ENCODE measurements around the gene ANO4.
"Not testable (repeated sequence)": the region's sequence is repeated elsewhere in the genome, so short reads cannot be mapped to it uniquely, and the experiment has no call there.

The ANO4 gene

GRCh38 chr12:100989509-100989908 lies 194.9 kb downstream of the ANO4 start:
- DNase-seq (ENCODE audit: low read depth): not testable (repeated sequence)

- DNase-seq (ENCODE audit: low read depth): no peak
Measured at GRCh38 chr12:100991102-100991501, 196.5 kb downstream of the ANO4 start.

GRCh38 chr12:100992194-100992593 lies 197.6 kb downstream of the ANO4 start:
- no peak for DNase-seq (ENCODE audit: low read depth)

GRCh38 chr12:100993916-100994450 lies 199.4 kb downstream of the ANO4 start:
- DNase-seq (ENCODE audit: low read depth): no peak

- DNase-seq (ENCODE audit: low read depth): no peak
Measured at GRCh38 chr12:100995201-100995600, 200.6 kb downstream of the ANO4 start.

- DNase-seq (ENCODE audit: low read depth): no peak
Measured at GRCh38 chr12:100995771-100996170, 201.2 kb downstream of the ANO4 start.

GRCh38 chr12:101001669-101002068 lies 207.1 kb downstream of the ANO4 start:
- DNase-seq (ENCODE audit: low read depth): no peak

GRCh38 chr12:101002696-101003419 lies 208.3 kb downstream of the ANO4 start:
- DNase-seq (ENCODE audit: low read depth): no peak

GRCh38 chr12:101004898-101005297 lies 210.3 kb downstream of the ANO4 start:
- DNase-seq (ENCODE audit: low read depth): no peak

- no peak for DNase-seq (ENCODE audit: low read depth)
Measured at GRCh38 chr12:101009274-101009673, 214.7 kb downstream of the ANO4 start.

- no peak for DNase-seq (ENCODE audit: low read depth)
Measured at GRCh38 chr12:101010896-101011295, 216.3 kb downstream of the ANO4 start.

- no peak for DNase-seq (ENCODE audit: low read depth)
Measured at GRCh38 chr12:101013993-101014392, 219.4 kb downstream of the ANO4 start.

- DNase-seq (ENCODE audit: low read depth): no peak
Measured at GRCh38 chr12:101015044-101015443, 220.5 kb downstream of the ANO4 start.

- no peak for DNase-seq (ENCODE audit: low read depth)
Measured at GRCh38 chr12:101018540-101018939, 224.0 kb downstream of the ANO4 start.

GRCh38 chr12:101019201-101019600 lies 224.6 kb downstream of the ANO4 start:
- DNase-seq (ENCODE audit: low read depth): no peak

- DNase-seq (ENCODE audit: low read depth): no peak
Measured at GRCh38 chr12:101019667-101020066, 225.1 kb downstream of the ANO4 start.

GRCh38 chr12:101021442-101021841 lies 226.9 kb downstream of the ANO4 start:
- DNase-seq (ENCODE audit: low read depth): no peak

GRCh38 chr12:101021911-101022388 lies 227.4 kb downstream of the ANO4 start:
- no peak for DNase-seq (ENCODE audit: low read depth)

- no peak for DNase-seq (ENCODE audit: low read depth)
Measured at GRCh38 chr12:101027200-101027599, 232.6 kb downstream of the ANO4 start.

- DNase-seq (ENCODE audit: low read depth): no peak
Measured at GRCh38 chr12:101027816-101028215, 233.2 kb downstream of the ANO4 start.

- DNase-seq (ENCODE audit: low read depth): no peak
Measured at GRCh38 chr12:101038289-101038871, 243.8 kb downstream of the ANO4 start.

GRCh38 chr12:101039848-101040531 lies 245.4 kb downstream of the ANO4 start:
- DNase-seq (ENCODE audit: low read depth): no peak

- no peak for DNase-seq (ENCODE audit: low read depth)
Measured at GRCh38 chr12:101040936-101041335, 246.4 kb downstream of the ANO4 start.

Measured in stimulated activated CD8-positive, alpha-beta memory T cell treated with anti-CD3 and anti-CD28 coated beads, Interleukin-4, amount 100 ng/mL, for 24 hours (primary cell).